ENCODE data around the gene FRMPD2.

- TF ChIP-seq POLR2A (IDR thresholded peaks at IDR 0.05) (no peak), CTCF (IDR thresholded peaks at IDR 0.05) (no peak)
Measured at GRCh38 chr10:48284002-48284546, 9.6 kb upstream of the FRMPD2 start.
